ENCODE data around the gene SLTM.

GRCh38 chr15:58862326-58862725 is 71.2 kb downstream of the SLTM start:
- TF ChIP-seq REST (IDR thresholded peaks at IDR 0.05; ENCODE audit: insufficient read depth in 1 of 2, low read depth in 2 of 2, low read length in 2 of 2) = no peak
- TF ChIP-seq SIN3A (IDR thresholded peaks at IDR 0.05; ENCODE audit: borderline replicate concordance, insufficient read depth, low read length) = no peak
- no peak for TF ChIP-seq POLR2AphosphoS5 (IDR thresholded peaks at IDR 0.05; ENCODE audit: low read depth, low read length)
- no peak for TF ChIP-seq TAF1 (IDR thresholded peaks at IDR 0.05; ENCODE audit: borderline replicate concordance, insufficient read depth, low read length)
- TF ChIP-seq FOXP2 (optimal IDR thresholded peaks at IDR 0.05; ENCODE audit: borderline replicate concordance, extremely low read depth, extremely low read length, insufficient read depth) = no peak

Data from PFSK-1 (cell line).